ENCODE measurements around the gene CHAF1A.

The CHAF1A gene

DNA sequence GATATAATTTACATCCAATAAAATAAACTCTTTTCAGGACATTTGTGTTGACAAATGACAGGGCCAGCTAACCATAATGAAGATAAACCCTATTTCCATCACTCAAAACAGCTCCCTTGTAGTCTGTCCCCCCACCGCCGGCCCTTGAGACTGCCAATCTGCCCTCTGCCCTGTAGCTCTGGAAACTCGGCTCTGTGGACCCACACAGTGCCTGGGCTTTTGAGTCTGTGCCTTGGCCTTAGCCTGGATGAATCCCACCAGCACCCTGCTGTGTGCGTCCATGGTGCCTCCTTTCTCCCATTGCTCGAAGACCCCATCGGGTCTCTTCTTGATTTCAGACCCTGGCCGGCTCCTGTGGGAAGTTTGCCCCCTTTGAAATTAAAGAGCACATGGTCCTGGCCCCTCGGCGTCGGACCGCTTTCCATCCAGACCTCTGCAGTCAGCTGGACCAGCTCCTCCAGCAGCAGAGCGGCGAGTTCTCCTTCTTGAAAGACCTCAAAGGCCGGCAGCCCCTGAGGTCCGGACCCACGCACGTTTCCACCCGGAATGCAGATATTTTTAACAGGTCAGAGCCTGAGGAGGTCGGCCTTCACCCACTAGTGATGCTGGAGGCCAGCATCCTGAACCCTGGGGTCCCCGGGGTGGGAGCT, 26.0 kb downstream of the CHAF1A start:
- no peak overlapping the region for H3K4me2 ChIP-seq (ENCODE audit: low read depth, low read length, poor library complexity, severe bottlenecking)
- H3K4me3 ChIP-seq (ENCODE audit: low read length, poor library complexity, severe bottlenecking): no peak overlapping the region
- no peaks in the 10 kb centered on the region for H3K4me1 ChIP-seq (ENCODE audit: insufficient read depth, low read length, poor library complexity, severe bottlenecking)
- H3K36me3 ChIP-seq (ENCODE audit: insufficient read depth, low read length): peaks cover 69% of the 10 kb centered on the region; the same call in 1 of the 2 replicates
- H3K9me2 ChIP-seq (replicated peaks; ENCODE audit: low read depth, low read length): no peaks in the 10 kb centered on the region
- H4K20me1 ChIP-seq (ENCODE audit: insufficient read depth, low read length, poor library complexity, severe bottlenecking): no peaks in the 10 kb centered on the region
- TF ChIP-seq, protein P1, sequence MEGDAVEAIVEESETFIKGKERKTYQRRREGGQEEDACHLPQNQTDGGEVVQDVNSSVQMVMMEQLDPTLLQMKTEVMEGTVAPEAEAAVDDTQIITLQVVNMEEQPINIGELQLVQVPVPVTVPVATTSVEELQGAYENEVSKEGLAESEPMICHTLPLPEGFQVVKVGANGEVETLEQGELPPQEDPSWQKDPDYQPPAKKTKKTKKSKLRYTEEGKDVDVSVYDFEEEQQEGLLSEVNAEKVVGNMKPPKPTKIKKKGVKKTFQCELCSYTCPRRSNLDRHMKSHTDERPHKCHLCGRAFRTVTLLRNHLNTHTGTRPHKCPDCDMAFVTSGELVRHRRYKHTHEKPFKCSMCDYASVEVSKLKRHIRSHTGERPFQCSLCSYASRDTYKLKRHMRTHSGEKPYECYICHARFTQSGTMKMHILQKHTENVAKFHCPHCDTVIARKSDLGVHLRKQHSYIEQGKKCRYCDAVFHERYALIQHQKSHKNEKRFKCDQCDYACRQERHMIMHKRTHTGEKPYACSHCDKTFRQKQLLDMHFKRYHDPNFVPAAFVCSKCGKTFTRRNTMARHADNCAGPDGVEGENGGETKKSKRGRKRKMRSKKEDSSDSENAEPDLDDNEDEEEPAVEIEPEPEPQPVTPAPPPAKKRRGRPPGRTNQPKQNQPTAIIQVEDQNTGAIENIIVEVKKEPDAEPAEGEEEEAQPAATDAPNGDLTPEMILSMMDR (conservative IDR thresholded peaks at IDR 0.05; ENCODE audit: low read length): no peak
- TF ChIP-seq EZH2phosphoT487 (IDR thresholded peaks at IDR 0.05; ENCODE audit: borderline replicate concordance): no peak
- H2AFZ ChIP-seq (ENCODE audit: low read length): no peak overlapping the region
- no peak overlapping the region for H3K9ac ChIP-seq (ENCODE audit: low read depth, low read length, poor library complexity, severe bottlenecking)
- H3K79me2 ChIP-seq (ENCODE audit: insufficient read depth, low read length): no peaks in the 10 kb centered on the region
- no peaks in the 10 kb centered on the region for H3K9me3 ChIP-seq (ENCODE audit: insufficient read depth, low read depth, low read length)
- H3F3A ChIP-seq (ENCODE audit: low read depth): no peaks in the 10 kb centered on the region
- H3K27me3 ChIP-seq (ENCODE audit: insufficient read depth, low read length, poor library complexity, severe bottlenecking): no peaks in the 10 kb centered on the region

DNA sequence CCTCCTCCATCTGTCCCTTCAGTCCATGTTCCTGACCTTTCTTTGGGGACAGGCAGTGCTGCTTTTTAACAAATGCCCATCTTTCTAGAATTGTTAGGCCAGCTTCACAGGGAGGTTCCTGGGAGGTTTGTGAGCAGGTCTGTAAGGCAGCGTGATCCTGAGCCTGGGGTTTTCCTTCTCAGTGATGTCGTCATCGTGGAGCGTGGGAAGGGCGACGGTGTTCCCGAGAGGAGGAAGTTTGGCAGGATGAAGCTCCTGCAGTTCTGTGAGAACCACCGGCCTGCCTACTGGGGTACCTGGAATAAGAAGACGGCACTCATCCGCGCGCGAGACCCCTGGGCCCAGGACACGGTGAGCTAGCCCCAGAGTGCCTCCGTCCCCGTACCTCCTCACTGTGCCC, 26.8 kb downstream of the CHAF1A start:
- Histone ChIP-seq H3K9ac (ENCODE audit: low read depth, low read length, poor library complexity, severe bottlenecking) (no peak overlapping the region), H3K36me3 (ENCODE audit: insufficient read depth, low read length) (peaks cover 69% of the 10 kb centered on the region; the same call in 1 of the 2 replicates)

DNA sequence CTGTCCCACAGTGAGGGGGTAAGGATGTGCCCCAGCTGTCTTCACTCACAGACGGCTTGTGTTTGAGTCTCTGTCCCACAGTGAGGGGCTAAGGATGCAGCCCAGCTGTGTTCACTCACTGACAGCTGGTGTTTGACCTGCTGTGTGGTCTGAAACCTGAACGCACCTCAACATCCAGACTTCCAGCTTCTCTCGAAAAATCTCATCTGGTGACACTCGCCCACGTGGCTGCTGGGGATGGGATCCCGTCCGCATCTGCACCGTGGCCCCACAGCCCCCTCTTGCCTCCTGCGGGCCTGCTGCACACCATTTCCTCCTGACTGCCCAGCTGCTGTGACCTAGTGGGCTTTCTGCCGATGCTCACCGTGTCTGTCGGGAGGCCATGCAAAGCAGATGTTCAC, 27.3 kb downstream of the CHAF1A start:
- no peaks in the 10 kb centered on the region for H3F3A ChIP-seq (ENCODE audit: low read depth)
- no peaks in the 10 kb centered on the region for H3K9me3 ChIP-seq (ENCODE audit: insufficient read depth, low read depth, low read length)
- no peak overlapping the region for H2AFZ ChIP-seq (ENCODE audit: low read length)
- no peaks in the 10 kb centered on the region for H3K79me2 ChIP-seq (ENCODE audit: insufficient read depth, low read length)
- peaks cover 72% of the 10 kb centered on the region; the same call in 1 of the 2 replicates for H3K36me3 ChIP-seq (ENCODE audit: insufficient read depth, low read length)
- no peaks in the 10 kb centered on the region for H3K4me1 ChIP-seq (ENCODE audit: insufficient read depth, low read length, poor library complexity, severe bottlenecking)
- H3K27me3 ChIP-seq (ENCODE audit: insufficient read depth, low read length, poor library complexity, severe bottlenecking): no peaks in the 10 kb centered on the region
- no peak overlapping the region for H3K9ac ChIP-seq (ENCODE audit: low read depth, low read length, poor library complexity, severe bottlenecking)
- H3K4me3 ChIP-seq (ENCODE audit: low read length, poor library complexity, severe bottlenecking): no peak overlapping the region
- no peaks in the 10 kb centered on the region for H3K9me2 ChIP-seq (replicated peaks; ENCODE audit: low read depth, low read length)
- TF ChIP-seq EZH2phosphoT487 (IDR thresholded peaks at IDR 0.05; ENCODE audit: borderline replicate concordance): no peak
- TF ChIP-seq, protein P1 (conservative IDR thresholded peaks at IDR 0.05; ENCODE audit: low read length): no peak
- no peak overlapping the region for H3K4me2 ChIP-seq (ENCODE audit: low read depth, low read length, poor library complexity, severe bottlenecking)
- no peaks in the 10 kb centered on the region for H4K20me1 ChIP-seq (ENCODE audit: insufficient read depth, low read length, poor library complexity, severe bottlenecking)

More for the DNA sequence above, 26.8 kb downstream of the CHAF1A start:
- no peaks in the 10 kb centered on the region for H3K9me3 ChIP-seq (ENCODE audit: insufficient read depth, low read depth, low read length)
- no peaks in the 10 kb centered on the region for H3F3A ChIP-seq (ENCODE audit: low read depth)
- no peaks in the 10 kb centered on the region for H3K4me1 ChIP-seq (ENCODE audit: insufficient read depth, low read length, poor library complexity, severe bottlenecking)
- no peaks in the 10 kb centered on the region for H3K27me3 ChIP-seq (ENCODE audit: insufficient read depth, low read length, poor library complexity, severe bottlenecking)
- TF ChIP-seq EZH2phosphoT487 (IDR thresholded peaks at IDR 0.05; ENCODE audit: borderline replicate concordance): no peak
- TF ChIP-seq, protein P1 (conservative IDR thresholded peaks at IDR 0.05; ENCODE audit: low read length): no peak
- no peaks in the 10 kb centered on the region for H3K9me2 ChIP-seq (replicated peaks; ENCODE audit: low read depth, low read length)
- no peaks in the 10 kb centered on the region for H4K20me1 ChIP-seq (ENCODE audit: insufficient read depth, low read length, poor library complexity, severe bottlenecking)
- H3K4me2 ChIP-seq (ENCODE audit: low read depth, low read length, poor library complexity, severe bottlenecking): no peak overlapping the region
- no peaks in the 10 kb centered on the region for H3K79me2 ChIP-seq (ENCODE audit: insufficient read depth, low read length)
- H2AFZ ChIP-seq (ENCODE audit: low read length): no peak overlapping the region
- H3K4me3 ChIP-seq (ENCODE audit: low read length, poor library complexity, severe bottlenecking): no peak overlapping the region
